Measurements from ENCODE around the gene ZBTB38. TPM values are rescaled to one million over a fixed set of nuclear protein-coding genes. Genes with fewer than 3 reads are reported as not detected.

Gene ZBTB38
- total and polyA plus RNA-seq, 2 of the 13 experiments (the other 11 are each of a cell fraction or from before 2014, with no cell fraction given) = 26.8 to 51.7 TPM

GRCh38 chr3:141403576-141403975, 35.3 kb downstream of the ZBTB38 start:
- WGBS (ENCODE audit: low lambda C conversion rate) = 81% methylated on average over 4 of the region's 4 CpGs
- POLR2A ChIA-PET = interaction anchor here (3.2 to 4.3 kb wide), 2 partner anchors 9 to 28 kb away, joined by 20 to 41 read pairs; no protein-coding TSS in a partner anchor
- in situ Hi-C loops (cut with HindIII; ENCODE audit: extremely low pct_ligation_motif_present, low pct_unique_long_range_greater_than_20kb) = loop anchor here (5.0 kb wide), 2 partner anchors 36 to 39 kb away; partner anchors contain the start of gene ZBTB38

GRCh38 chr3:141405025-141405424, 36.7 kb downstream of the ZBTB38 start:
- no peak overlapping the region for H3K9ac ChIP-seq (ENCODE audit: insufficient read depth, low read depth, low read length)
- intact Hi-C loops (cut with micrococcal nuclease; ENCODE audit: unreplicated experiment) = no loop called here
- ChIA-PET POLR2A (interaction anchor here (1.3 to 3.2 kb wide), 2 partner anchors 8 to 26 kb away, joined by 6 to 20 read pairs; no protein-coding TSS in a partner anchor), CTCF (ENCODE audit: low intra/inter-chr PET ratio, low total read pairs) (no interaction called here)
- BruUV-seq (replicated peaks) = no TSS peak
- H2AFZ ChIP-seq (ENCODE audit: low read length) = no peak overlapping the region
- H3K27me3 ChIP-seq (ENCODE audit: control insufficient read depth in 1 of 2, insufficient read depth in 2 of 2, low read length in 2 of 2) = no peaks in the 10 kb centered on the region; a peak in 1 of 5 replicates
- no peak for ATAC-seq
- no peak for DNase-seq (ENCODE audit: low spot score)
- in situ Hi-C loops (cut with HindIII; ENCODE audit: extremely low pct_ligation_motif_present, low pct_unique_long_range_greater_than_20kb) = no loop called here
- no peak overlapping the region for H3K4me2 ChIP-seq (ENCODE audit: low read depth, low read length)
- no peaks in the 10 kb centered on the region for H3K9me3 ChIP-seq (ENCODE audit: low read length)
- H3K36me3 ChIP-seq (replicated peaks in 1 of 2; ENCODE audit: control insufficient read depth in 1 of 2, insufficient read depth in 2 of 2, low read length in 2 of 2) = peaks cover 11 to 33% of the 10 kb centered on the region in 2 experiments
- no peak overlapping the region for H3K4me3 ChIP-seq (replicated peaks in 1 of 3; ENCODE audit: insufficient read depth in 1 of 3, low read depth in 2 of 3, low read length in 3 of 3)
- H4K20me1 ChIP-seq (ENCODE audit: insufficient read depth, low read length) = no peaks in the 10 kb centered on the region
- FAIRE-seq = no peak
- peaks cover 54% of the 10 kb centered on the region for H3K4me1 ChIP-seq (ENCODE audit: insufficient read depth, low read length)
- no peak overlapping the region for H3K27ac ChIP-seq (ENCODE audit: extremely low read length, insufficient read depth, low read length)
- H3K79me2 ChIP-seq (ENCODE audit: insufficient read depth, low read length) = peaks cover 22% of the 10 kb centered on the region
- WGBS (ENCODE audit: low lambda C conversion rate) = 97% methylated on average over 3 of the region's 3 CpGs
- TF ChIP-seq, protein P1, sequence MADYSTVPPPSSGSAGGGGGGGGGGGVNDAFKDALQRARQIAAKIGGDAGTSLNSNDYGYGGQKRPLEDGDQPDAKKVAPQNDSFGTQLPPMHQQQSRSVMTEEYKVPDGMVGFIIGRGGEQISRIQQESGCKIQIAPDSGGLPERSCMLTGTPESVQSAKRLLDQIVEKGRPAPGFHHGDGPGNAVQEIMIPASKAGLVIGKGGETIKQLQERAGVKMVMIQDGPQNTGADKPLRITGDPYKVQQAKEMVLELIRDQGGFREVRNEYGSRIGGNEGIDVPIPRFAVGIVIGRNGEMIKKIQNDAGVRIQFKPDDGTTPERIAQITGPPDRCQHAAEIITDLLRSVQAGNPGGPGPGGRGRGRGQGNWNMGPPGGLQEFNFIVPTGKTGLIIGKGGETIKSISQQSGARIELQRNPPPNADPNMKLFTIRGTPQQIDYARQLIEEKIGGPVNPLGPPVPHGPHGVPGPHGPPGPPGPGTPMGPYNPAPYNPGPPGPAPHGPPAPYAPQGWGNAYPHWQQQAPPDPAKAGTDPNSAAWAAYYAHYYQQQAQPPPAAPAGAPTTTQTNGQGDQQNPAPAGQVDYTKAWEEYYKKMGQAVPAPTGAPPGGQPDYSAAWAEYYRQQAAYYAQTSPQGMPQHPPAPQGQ (CRISPR knock-in tag; IDR thresholded peaks at IDR 0.05; ENCODE audit: borderline replicate concordance) = no peak
- TF ChIP-seq MIER2 (CRISPR knock-in tag; IDR thresholded peaks at IDR 0.05) (no peak), PRPF4 (IDR thresholded peaks at IDR 0.05; ENCODE audit: low read depth, low read length, poor library complexity, severe bottlenecking) (no peak), NFIC (IDR thresholded peaks at IDR 0.05; ENCODE audit: low read length) (no peak), WIZ (CRISPR knock-in tag; IDR thresholded peaks at IDR 0.05) (no peak), TEAD2 (CRISPR knock-in tag; IDR thresholded peaks at IDR 0.05) (no peak), CEBPZ (IDR thresholded peaks at IDR 0.05; ENCODE audit: low read length) (no peak), ZNF776 (CRISPR knock-in tag; IDR thresholded peaks at IDR 0.05) (no peak)

More at GRCh38 chr3:141403576-141403975, 35.3 kb downstream of the ZBTB38 start:
- no peaks in the 10 kb centered on the region; a peak in 1 of 5 replicates for H3K27me3 ChIP-seq (ENCODE audit: control insufficient read depth in 1 of 2, insufficient read depth in 2 of 2, low read length in 2 of 2)
- peak overlapping the region in 1 of 3 experiments; percentile 77; a peak in 2 of 6 replicates for H3K4me3 ChIP-seq (replicated peaks in 1 of 3; ENCODE audit: insufficient read depth in 1 of 3, low read depth in 2 of 3, low read length in 3 of 3)
- peaks cover 53% of the 10 kb centered on the region for H3K4me1 ChIP-seq (ENCODE audit: insufficient read depth, low read length)
- H3K4me2 ChIP-seq (ENCODE audit: low read depth, low read length) = peak overlapping the region; percentile 83
- no peak overlapping the region for H2AFZ ChIP-seq (ENCODE audit: low read length)
- no peak for FAIRE-seq
- TF ChIP-seq HNF4G (IDR thresholded peaks at IDR 0.05; ENCODE audit: borderline replicate concordance, low read depth, low read length) (no peak), HNF4G (CRISPR knock-in tag; IDR thresholded peaks at IDR 0.05; ENCODE audit: borderline replicate concordance, low read depth) (no peak), ZNF629 (CRISPR knock-in tag; conservative IDR thresholded peaks at IDR 0.05) (peak; percentile 84), RBM22 (optimal IDR thresholded peaks at IDR 0.05; ENCODE audit: low read length) (peak; percentile 26), STAT5B (CRISPR knock-in tag; IDR thresholded peaks at IDR 0.05) (no peak), ZNF432 (CRISPR knock-in tag; IDR thresholded peaks at IDR 0.05; ENCODE audit: borderline replicate concordance) (no peak), ZNF382 (CRISPR knock-in tag; IDR thresholded peaks at IDR 0.05; ENCODE audit: borderline replicate concordance) (no peak)
- no peak for DNase-seq (ENCODE audit: low spot score)
- no peak for ATAC-seq
- H3K79me2 ChIP-seq (ENCODE audit: insufficient read depth, low read length) = peaks cover 22% of the 10 kb centered on the region
- H3K9me3 ChIP-seq (ENCODE audit: low read length) = no peaks in the 10 kb centered on the region
- intact Hi-C loops (cut with micrococcal nuclease; ENCODE audit: unreplicated experiment) = no loop called here
- no peaks in the 10 kb centered on the region for H4K20me1 ChIP-seq (ENCODE audit: insufficient read depth, low read length)
- H3K36me3 ChIP-seq (replicated peaks in 1 of 2; ENCODE audit: control insufficient read depth in 1 of 2, insufficient read depth in 2 of 2, low read length in 2 of 2) = peaks cover 11 to 33% of the 10 kb centered on the region in 2 experiments
- peak overlapping the region; percentile 93; the same call in 1 of the 2 replicates for H3K9ac ChIP-seq (ENCODE audit: insufficient read depth, low read depth, low read length)
- peak overlapping the region; percentile 1 for H3K27ac ChIP-seq (ENCODE audit: extremely low read length, insufficient read depth, low read length)
- TSS peak; percentile 26 for BruUV-seq (replicated peaks)
- CTCF ChIA-PET (ENCODE audit: low intra/inter-chr PET ratio, low total read pairs) = interaction anchor here (1.3 kb wide), 1 partner anchor 43 kb away, joined by 3 read pairs; no protein-coding TSS in a partner anchor

Data from HepG2 (cell line).